IPS-11a (cell line): ENCODE data around the gene SPINK4.

Experiments
- H3K4me3 ChIP-seq: one replicate; pipeline ENCODE4 v1.5.1; 2013; ENCODE audit warnings: low read depth, low read length, control low read depth

Gene SPINK4

DNA sequence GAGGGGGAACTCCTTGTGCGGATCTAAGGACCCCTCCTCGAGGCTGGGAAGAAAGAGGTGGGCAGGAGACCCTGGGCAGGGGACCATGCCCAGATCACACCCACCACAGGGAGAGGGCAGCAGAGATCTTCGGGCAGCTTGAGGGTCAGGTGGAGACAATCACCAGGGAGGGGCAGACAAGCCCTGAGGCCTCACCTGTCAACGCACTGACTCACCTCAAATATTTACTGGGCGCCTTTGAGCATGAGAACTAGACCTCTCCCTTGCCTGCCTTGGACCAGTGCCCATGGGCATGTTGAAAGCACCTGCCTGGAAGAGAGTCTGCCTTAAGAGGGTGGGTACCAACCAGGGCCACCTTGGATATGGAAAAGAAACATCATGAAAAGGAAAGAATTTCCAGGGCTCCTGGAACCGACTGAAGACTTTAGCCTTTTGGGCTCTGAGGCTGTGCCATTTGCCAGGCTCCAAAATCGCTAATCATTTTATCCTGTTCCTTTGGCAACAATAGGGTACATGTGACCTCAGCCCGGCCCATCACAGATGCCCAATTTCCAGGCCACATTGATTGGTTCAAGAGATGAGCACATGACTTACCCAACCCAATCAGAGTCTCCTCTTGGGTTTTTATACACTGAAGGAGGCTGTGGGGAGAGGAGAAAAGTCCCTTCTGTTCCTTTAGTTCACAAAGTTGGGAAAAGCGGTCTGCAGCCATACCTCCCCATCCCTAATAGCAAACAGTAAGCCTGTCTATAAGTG lies 10.4 kb upstream of the SPINK4 start:
- no peak overlapping the region for H3K4me3 ChIP-seq

GRCh38 chr9:33230756-33231622 lies 9.0 kb upstream of the SPINK4 start:
- no peak overlapping the region for H3K4me3 ChIP-seq

DNA sequence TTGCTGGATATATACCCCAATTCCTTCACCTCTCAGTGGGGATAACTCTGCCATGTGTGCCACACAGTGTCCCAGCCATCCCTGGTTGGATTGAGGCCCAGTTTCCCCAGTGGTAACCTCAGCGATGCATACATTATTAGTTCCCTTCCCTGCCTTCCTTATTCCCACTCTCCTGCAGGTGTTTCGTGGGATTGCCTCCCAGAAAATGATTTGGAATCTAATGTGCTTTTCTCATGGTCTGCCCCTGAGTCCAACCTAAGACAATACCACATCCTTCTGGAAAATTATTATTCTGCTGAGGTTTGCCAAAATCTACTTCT lies 8.4 kb upstream of the SPINK4 start:
- H3K4me3 ChIP-seq, result no peak overlapping the region

- no peak overlapping the region for H3K4me3 ChIP-seq
Measured at GRCh38 chr9:33232815-33233214, 7.2 kb upstream of the SPINK4 start.

DNA sequence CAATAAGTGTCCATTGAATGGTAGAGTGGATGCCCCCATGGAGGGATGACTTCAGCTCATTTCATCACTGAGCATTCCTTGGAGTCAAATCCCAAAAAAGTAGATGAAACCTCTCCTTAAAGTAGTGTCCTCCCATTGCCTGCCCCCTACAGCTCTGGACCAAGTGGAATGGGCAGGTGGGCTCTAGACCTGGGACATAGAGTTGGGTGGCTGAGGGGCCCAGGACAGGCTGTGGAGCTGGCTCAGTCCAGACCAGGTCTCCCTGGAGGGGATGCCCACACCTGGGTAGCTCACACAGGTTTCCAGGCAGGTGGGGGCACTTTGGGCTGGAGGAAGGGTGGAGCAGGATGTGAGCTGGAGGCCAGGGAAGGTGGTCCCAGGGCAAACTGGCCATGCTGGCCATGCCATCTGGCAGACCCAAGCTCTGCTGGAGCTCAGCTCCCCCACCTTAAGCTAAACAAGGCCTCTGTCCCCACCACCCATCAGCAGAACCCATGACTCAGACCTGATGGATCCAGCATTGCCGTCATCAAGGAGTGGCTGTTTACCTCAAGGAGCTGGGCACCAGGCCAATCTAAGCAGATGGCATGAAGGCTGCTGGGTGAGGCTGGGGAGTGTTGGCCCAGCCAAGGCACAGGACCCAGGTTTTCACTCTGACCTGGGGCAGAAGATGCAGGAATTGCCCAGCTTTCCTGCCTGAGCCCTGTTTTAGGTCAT lies 6.2 kb upstream of the SPINK4 start:
- no peak overlapping the region for H3K4me3 ChIP-seq

DNA sequence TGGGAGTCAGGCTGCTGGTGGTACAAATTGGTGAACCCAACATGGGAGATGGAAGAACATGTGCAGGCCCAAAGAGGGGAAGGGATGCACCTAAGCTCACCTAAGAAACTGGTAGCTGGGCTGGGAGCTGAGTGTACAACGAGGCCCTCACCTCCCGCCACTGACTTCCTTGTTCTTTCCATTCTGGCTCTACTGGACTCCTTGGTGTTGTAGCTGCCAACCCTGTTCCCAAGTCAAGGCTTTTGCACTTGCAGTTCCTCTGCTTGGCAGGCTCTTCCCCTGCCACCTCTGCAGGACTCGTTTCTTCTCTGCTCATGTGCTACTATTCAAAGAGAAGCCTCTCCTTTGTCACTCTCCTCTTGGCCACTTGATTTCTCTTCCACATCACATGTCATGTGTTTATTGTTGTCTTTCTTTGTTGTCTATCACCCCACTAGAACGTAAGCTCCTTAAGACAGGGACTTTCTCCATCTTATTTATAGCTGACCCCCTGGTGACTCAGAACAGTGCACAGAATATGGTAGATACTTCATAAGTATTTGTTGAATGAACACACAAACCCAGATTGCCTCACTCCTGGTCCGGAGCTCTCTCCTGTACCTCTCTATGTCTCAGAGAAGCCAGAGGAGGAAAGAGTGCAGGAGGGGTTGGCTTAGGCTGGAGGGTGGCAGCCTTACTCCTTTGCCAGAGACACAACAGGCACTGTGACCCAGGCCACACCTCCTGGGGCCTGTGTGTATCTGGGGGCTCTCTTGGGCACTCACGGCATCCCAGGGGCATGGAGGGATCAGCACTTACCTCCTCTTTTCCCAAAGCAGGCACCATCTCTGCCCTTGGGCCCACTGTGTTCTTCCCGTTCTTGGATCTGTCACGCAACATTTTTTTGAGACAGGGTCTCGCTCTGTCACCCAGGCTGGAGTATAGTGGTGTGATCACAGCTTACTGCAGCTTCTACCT lies 5.2 kb upstream of the SPINK4 start:
- H3K4me3 ChIP-seq, result no peak overlapping the region

DNA sequence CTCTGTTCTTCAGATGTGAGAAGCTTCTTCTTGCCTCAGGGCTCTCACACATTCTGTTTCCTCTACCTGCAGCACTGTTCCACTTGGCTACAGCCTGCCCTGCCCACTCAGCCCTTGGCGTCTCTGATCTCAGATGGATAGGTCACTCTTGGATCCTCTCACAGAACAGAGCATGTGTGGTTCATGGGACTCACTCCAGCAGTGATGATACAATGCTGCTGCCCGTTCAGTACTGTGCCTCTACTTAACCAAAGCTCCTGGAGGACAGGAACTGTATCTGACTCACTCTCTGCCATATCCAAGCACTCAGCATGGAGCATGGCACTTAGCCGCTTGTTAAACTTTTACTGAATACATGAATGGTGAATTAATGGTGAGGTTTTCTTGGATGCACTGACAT lies 3.4 kb upstream of the SPINK4 start:
- H3K4me3 ChIP-seq, result no peak overlapping the region

- no peak overlapping the region for H3K4me3 ChIP-seq
Measured at GRCh38 chr9:33241298-33241697, 1.3 kb downstream of the SPINK4 start.

DNA sequence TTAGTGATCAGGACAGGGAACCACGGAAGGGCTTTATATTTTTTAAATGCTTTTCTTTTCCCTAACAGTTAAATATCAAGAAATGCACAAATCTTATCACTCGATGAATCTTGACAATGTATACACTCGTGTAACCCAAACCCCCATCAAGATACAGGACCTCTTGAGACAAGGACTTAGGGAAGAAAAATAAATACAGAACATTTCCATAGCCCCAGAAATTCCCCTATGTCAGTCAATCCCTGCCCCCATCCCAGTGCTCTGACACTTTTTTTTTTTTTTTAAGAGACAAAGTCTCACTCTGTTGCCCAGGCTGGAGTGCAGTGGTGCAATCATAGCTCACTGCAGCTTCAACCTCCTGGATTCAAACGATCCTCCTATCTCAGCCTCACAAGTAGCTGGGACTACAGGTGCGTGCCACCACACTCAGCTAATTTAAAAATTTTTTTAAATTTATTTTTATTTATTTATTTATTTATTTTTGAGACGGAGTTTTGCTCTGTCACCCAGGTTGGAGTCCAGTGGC lies 2.7 kb downstream of the SPINK4 start:
- no peak overlapping the region for H3K4me3 ChIP-seq

DNA sequence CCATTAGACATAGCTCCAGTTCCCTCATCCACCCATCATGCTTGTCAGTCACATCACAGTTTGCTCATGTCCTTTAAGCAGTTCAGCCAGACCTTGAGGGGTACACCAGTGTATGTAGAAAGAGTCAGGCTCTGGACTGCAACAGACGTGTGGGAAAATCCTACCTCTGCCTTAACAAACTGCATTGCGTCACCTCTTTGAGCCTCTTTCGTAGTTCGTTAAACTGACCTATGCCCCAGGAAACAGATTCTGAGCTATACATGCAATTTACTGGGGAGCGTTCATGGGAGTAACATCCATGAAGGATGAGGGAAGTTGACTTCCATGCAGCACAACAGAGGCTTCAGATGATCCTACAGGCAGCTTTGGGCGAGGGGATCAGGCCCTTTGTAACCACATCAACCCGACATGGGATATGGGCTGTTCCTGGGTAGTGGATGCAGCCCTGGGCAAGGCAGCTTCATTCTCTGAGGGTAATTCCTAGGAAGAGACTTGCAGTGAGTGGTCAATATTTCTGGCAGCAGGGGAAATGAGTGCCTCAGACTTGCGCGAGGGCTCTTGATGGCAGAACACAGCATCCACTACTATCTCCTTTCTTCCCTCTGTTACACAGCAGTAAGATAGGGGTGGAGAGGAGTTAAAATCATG lies 4.3 kb downstream of the SPINK4 start:
- no peak overlapping the region for H3K4me3 ChIP-seq

DNA sequence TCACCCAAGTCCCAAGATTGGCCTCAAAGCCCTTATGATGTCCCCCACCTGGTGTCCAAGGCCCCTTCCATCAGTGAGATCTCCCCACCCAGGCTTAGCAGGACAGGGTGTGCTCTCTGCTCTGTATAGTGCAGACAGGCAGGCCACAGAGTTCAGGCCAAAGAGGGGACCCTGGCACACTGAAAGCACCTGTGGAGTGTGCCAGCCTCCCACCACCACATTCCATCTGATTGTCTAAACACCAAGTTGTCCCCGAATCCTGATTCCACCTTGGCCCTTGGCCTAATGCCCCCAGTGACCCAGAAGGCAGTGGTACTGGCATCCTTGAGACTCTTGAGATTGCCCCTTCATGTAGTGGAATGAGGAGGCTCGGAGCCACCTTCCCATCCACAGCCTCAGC lies 5.4 kb downstream of the SPINK4 start:
- no peak overlapping the region for H3K4me3 ChIP-seq

- H3K4me3 ChIP-seq, result no peak overlapping the region
Measured at GRCh38 chr9:33246269-33246860, 6.4 kb downstream of the SPINK4 start.

- H3K4me3 ChIP-seq, result no peak overlapping the region
Measured at GRCh38 chr9:33248606-33249005, 8.6 kb downstream of the SPINK4 start.

DNA sequence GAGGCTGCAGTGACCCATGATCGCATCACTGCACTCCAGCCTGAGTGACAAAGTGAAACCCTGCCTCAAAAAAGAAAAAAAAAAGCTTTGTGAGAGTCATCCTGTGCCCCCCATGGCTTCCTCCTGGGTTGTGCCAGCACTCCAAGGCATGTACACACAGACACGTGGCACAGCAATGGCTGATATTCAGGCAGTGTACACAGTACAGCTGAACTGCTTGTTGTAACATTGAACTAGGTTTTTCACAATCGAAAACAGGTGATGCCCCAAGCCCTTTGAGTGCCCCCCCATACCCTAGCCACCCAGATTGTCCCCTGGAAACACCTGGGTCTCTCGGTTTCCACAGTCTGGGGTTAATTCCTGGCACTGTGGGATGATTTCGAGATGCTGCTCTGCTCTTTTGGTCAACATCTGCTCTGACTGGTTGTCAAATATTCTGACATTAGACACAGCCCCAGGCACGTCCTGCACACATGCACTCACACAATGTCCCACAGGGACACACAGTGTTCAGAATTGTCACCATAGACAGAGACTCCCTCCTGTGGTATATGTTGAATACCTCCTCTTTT lies 9.2 kb downstream of the SPINK4 start:
- no peak overlapping the region for H3K4me3 ChIP-seq

DNA sequence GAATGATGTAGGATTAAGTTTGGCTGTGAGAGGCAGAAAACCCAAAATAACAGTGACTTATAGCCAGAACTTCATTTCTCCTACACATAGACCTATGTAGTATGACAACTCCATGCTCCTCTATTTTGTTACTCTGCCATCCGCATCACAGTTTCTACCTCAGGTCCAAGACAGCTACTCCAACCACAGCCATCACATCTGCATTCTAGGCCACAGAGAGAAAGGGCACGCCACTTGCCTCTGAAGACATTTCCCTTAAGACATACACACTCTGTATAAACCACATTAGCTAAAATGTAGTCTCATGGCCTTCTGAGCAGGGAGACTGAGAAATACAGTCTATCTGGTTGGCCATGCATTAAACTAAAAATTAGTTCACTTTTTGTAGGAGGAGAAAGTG lies 10.0 kb downstream of the SPINK4 start:
- no peak overlapping the region for H3K4me3 ChIP-seq

DNA sequence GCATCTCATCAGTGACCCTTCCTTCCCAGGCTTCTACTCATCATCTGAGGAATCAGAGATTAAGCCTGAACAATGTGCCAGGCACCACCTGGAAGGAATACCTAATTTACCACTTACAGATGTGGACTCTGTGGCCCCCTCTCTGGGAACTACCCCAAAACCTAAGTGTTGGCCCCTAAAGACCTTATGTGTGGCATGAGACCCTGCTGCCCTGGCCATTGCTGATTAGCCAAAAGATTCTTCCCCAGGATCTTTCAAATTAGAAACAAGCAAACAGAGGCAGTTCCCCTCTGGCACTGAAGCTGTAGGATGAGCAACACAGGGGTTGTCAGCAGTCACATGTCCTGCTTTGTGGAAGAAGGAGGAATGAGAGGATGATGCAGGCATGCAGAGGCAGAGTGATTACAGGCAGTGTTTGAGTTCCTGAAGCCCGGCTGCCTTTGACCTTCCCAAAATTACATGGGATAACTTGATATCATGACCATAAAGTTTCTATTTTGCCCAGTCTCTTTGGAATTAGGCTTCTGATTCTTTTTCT lies 10.6 kb downstream of the SPINK4 start:
- no peak overlapping the region for H3K4me3 ChIP-seq

DNA sequence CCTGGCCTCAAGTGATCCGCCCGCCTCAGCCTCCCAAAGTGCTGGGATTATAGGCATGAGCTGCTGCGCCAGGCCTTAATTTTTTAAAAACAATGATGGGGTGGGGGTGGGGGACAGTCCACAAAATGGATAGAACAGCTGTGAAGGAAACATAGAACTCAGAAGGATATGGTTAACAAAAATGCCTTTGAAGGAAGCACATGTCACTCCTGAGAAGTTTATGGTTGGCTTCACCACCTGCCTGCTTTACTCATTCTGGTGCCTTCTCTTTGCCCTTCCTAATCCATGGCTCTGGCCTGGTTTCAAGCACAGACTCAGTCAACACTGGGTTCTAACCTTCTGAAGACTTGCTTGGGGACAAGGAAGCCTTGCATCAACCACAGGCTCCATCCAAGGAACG lies 14.2 kb downstream of the SPINK4 start:
- H3K4me3 ChIP-seq, result no peak overlapping the region

- no peak overlapping the region for H3K4me3 ChIP-seq
Measured at GRCh38 chr9:33255014-33255413, 15.0 kb downstream of the SPINK4 start.

GRCh38 chr9:33255471-33255870 lies 15.5 kb downstream of the SPINK4 start:
- no peak overlapping the region for H3K4me3 ChIP-seq
